ENCODE measurements around the gene MT1X.

GRCh38 chr16:56688762-56689161, 6.5 kb downstream of the MT1X start:
- TF ChIP-seq ZNF221 (tag by site-specific recombination; IDR thresholded peaks at IDR 0.05; ENCODE audit: borderline replicate concordance): no peak
- TF ChIP-seq EGR2 (tag by site-specific recombination; IDR thresholded peaks at IDR 0.05; ENCODE audit: low read depth): no peak
- no peak for TF ChIP-seq MZF1 (tag by site-specific recombination; IDR thresholded peaks at IDR 0.05; ENCODE audit: borderline replicate concordance)
- no peak for TF ChIP-seq ZNF792 (tag by site-specific recombination; IDR thresholded peaks at IDR 0.05)
- no peak for TF ChIP-seq CTCF (tag by site-specific recombination; IDR thresholded peaks at IDR 0.05)
- no peak for TF ChIP-seq ZBTB7A (tag by site-specific recombination; IDR thresholded peaks at IDR 0.05; ENCODE audit: low read depth)
- no peak for TF ChIP-seq ZNF529 (tag by site-specific recombination; IDR thresholded peaks at IDR 0.05; ENCODE audit: insufficient replicate concordance)
- no peak for TF ChIP-seq YY1 (tag by site-specific recombination; IDR thresholded peaks at IDR 0.05)
